ENCODE measurements around the gene ZNF398.
"Not testable (repeated sequence)": the region's sequence is repeated elsewhere in the genome, so short reads cannot be mapped to it uniquely, and the experiment has no call there.

Gene ZNF398

GRCh38 chr7:149225656-149226055, 78.4 kb downstream of the ZNF398 start:
- TF ChIP-seq CTCF (IDR thresholded peaks at IDR 0.05; ENCODE audit: control insufficient read depth, extremely low read depth, insufficient read depth): no peak
- DNase-seq (ENCODE audit: low read depth): no peak
- no peak overlapping the region for H3K4me3 ChIP-seq (ENCODE audit: low read depth, low read length)

GRCh38 chr7:149226366-149226765, 79.1 kb downstream of the ZNF398 start:
- H3K4me3 ChIP-seq (ENCODE audit: low read depth, low read length); DNase-seq (ENCODE audit: low read depth): not testable (repeated sequence)
- TF ChIP-seq CTCF (IDR thresholded peaks at IDR 0.05; ENCODE audit: control insufficient read depth, extremely low read depth, insufficient read depth): 0 out of 2 replicates have a peak, but pooled peaks have one; percentile 2

- no peak overlapping the region for H3K4me3 ChIP-seq (ENCODE audit: low read depth, low read length)
- no peak for DNase-seq (ENCODE audit: low read depth)
- TF ChIP-seq CTCF (IDR thresholded peaks at IDR 0.05; ENCODE audit: control insufficient read depth, extremely low read depth, insufficient read depth): no peak
Observed at GRCh38 chr7:149226840-149227494, 79.7 kb downstream of the ZNF398 start.

- TF ChIP-seq CTCF (IDR thresholded peaks at IDR 0.05; ENCODE audit: control insufficient read depth, extremely low read depth, insufficient read depth): no peak
- DNase-seq (ENCODE audit: low read depth): no peak
- no peak overlapping the region for H3K4me3 ChIP-seq (ENCODE audit: low read depth, low read length)
Observed at GRCh38 chr7:149228831-149229471, 81.7 kb downstream of the ZNF398 start.

- DNase-seq (ENCODE audit: low read depth): no peak
- no peak overlapping the region for H3K4me3 ChIP-seq (ENCODE audit: low read depth, low read length)
- no peak for TF ChIP-seq CTCF (IDR thresholded peaks at IDR 0.05; ENCODE audit: control insufficient read depth, extremely low read depth, insufficient read depth)
Observed at GRCh38 chr7:149229526-149229925, 82.3 kb downstream of the ZNF398 start.

- no peak overlapping the region for H3K4me3 ChIP-seq (ENCODE audit: low read depth, low read length)
- no peak for DNase-seq (ENCODE audit: low read depth)
- TF ChIP-seq CTCF (IDR thresholded peaks at IDR 0.05; ENCODE audit: control insufficient read depth, extremely low read depth, insufficient read depth): no peak
Observed at GRCh38 chr7:149232362-149232761, 85.1 kb downstream of the ZNF398 start.
